GM18517 (cell line): ENCODE data around the gene HECTD4.
"Not testable (repeated sequence)": the region's sequence is repeated elsewhere in the genome, so short reads cannot be mapped to it uniquely, and the experiment has no call there.

Source experiments
- ATAC-seq: cut with Tn5 transposase; IDR thresholded peaks from one replicate; pipeline ENCODE4 v1.9.1; 2021; ENCODE audit warnings: mild to moderate bottlenecking, moderate library complexity; ENCODE audit not compliant: unreplicated experiment

The HECTD4 gene

GRCh38 chr12:112408621-112409020 lies 26.4 kb upstream of the HECTD4 start:
- ATAC-seq, result no peak

GRCh38 chr12:112407683-112408082 lies 25.5 kb upstream of the HECTD4 start:
- not testable (repeated sequence) for ATAC-seq

DNA sequence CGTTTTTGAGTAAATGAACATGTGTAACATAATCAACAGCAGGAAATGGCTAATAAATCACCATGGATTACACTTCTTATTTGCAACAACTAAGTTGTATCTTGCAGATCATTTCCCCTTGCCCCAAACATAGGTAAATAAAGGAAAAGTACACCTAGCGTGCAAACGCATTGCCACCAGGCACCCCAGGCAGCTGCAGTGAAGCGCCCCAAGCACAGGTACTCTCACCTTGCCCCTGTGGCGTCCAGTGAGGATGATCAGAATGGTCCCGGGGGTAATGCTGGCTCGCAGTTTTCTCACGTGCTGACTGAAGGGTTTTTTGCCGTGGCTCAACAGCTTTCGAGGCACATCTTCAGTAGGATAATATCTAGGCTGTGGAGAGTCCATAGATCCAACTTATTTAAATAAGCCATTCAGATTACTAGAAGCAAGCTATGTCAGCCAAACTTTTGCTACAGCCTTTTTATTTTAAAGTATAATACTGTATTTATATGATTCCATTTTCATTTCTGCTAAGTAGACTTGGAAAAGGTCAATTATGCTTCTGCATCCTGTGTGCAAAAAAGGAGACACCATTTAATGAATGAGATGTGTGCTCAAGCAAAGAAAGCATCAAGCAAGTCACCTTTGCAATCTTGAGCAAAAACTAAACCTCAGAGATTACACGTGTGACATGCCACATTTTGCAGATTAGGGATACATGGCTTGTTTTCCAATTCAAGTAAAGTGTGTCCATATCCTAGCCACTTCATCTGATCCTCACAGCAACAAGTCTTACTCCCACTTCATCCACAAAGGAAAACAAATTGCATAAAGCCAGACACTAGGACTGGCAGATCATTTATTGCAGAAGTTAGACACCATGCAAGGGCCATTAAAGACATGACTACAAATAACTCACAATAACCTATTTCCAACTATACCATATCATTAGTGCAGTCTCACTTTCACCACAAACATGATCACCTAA lies 24.6 kb upstream of the HECTD4 start:
- no peak for ATAC-seq

DNA sequence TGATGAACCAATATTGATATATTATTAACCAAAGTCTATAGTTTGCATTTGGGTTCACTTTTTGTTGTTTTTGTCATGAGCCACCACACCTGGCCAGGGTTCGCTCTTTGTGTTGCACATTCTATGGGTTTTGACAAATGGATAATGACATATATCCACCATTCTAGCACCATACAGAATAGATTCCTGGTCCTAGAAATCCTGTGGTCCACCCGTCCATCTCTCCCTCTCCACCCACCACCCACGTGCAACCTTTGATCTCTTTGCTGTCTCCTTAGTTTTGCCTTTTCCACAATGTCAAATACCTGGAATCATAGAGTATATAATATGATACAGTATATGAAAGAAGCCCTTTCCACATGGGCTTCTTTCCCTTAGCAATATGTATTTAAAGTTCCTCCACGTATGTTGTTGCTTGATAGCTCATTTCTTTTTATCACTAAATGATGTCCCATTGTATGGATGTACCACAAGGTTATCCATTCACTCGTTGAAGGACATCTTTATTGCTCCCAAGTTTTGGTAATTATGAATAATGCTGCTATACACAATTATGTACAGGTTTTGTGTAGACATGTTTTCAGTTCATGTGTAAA lies 19.8 kb upstream of the HECTD4 start:
- ATAC-seq, result no peak

- no peak for ATAC-seq
Observed at GRCh38 chr12:112401054-112401453, 18.8 kb upstream of the HECTD4 start.

DNA sequence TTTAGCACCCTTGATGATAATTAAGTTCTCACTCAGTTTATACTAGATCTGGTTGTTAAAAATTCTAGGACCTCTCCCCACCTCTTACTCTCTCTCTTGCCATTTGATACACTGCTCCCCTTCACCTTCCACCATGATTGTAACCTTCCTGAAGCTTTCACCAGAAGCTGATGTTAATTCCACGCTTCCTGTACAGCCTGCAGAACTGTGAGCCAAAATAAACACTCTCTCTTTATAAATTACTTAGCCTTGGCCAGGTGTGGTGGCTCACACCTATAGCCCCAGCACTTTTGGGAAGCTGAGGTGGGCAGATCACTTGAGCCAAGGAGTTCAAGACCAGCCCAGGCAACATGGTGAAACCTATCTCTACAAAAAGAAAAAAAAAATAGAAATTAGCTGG lies 11.1 kb upstream of the HECTD4 start:
- ATAC-seq, result no peak

DNA sequence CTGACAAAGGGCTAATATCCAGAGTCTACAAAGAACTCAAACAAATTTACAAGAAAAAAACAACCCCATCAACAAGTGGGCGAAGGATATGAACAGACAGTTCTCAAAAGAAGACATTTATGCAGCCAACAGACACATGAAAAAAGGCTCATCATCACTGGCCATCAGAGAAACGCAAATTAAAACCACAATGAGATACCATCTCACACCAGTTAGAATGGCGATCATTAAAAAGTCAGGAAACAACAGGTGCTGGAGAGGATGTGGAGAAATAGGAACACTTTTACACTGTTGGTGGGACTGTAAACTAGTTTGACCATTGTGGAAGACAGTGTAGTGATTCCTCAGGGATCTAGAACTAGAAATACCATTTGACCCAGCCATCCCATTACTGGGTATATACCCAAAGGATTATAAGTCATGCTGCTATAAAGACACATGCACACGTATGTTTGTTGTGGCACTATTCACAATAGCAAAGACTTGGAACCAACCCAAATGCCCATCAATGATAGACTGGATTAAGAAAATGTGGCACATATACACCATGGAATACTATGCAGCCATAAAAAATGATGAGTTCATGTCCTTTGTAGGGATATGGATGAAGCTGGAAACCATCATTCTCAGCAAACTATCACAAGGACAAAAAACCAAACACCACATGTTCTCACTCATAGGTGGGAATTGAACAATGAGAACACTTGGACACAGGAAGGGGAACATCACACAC lies 7.9 kb upstream of the HECTD4 start:
- not testable (repeated sequence) for ATAC-seq

DNA sequence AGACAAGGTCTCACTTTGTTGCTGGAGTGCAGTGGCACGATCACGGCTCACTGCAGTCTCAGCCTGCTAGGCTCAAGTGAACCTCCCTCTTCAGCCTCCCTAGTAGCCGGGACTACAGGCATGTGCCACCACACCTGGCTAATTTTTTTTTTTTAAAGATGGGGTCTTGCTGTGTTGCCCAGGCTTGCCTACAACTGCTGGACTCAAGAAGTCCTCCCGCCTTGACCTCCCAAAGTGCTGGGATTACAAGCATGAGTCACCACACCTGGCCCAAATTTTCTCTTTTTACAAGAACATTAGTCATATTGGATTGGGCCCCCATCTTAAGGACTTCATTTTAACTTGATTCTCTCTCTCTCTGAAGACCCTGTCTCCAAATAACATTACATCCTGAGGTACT lies 7.0 kb upstream of the HECTD4 start:
- no peak for ATAC-seq

DNA sequence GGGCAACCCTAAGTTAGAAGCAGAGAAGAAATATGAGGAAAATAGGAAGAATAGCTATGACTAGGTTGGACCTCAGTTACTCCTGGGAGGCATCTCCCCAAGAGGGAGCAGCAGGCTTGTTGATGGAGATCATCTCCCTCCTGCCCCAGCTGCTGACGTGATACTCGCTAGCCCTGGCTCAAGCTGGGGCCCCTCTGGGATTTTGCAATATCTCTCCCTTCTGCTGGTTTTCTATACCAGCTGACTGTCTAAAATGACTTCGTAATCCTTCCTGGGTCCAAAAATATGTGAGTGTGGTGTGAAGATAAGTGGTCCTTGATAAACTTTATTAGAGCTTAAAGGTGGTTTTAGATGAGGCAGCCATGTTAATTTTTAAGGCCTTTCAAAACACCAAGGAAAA lies 4.5 kb upstream of the HECTD4 start:
- ATAC-seq, result no peak

DNA sequence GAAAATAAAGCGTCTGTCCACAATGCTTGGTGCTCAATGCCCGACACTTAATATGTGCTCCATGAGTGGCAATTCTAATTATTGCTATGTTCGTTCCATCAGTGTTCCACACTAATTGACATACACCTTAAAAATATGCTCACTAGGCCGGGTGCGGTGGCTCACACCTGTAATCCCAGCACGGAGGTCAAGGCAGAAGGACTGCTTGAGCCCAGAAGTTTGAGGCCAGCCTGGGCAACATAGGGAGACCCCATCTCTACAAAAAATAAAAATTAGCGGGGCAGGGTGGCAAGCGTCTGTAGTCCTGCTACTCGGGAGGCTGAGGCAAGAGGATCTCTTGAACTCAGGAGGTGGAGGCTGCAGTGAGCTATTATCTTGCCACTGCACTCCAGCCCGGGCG lies 635 bp upstream of the HECTD4 start:
- ATAC-seq, result no peak

GRCh38 chr12:112381406-112381882 lies 787 bp downstream of the HECTD4 start:
- peak; percentile 35 for ATAC-seq

- no peak for ATAC-seq
Observed at GRCh38 chr12:112380663-112381405, 1.4 kb downstream of the HECTD4 start.

GRCh38 chr12:112375105-112375504 lies 7.1 kb downstream of the HECTD4 start:
- ATAC-seq, result no peak

- no peak for ATAC-seq
Observed at GRCh38 chr12:112374166-112374740, 8.0 kb downstream of the HECTD4 start.

GRCh38 chr12:112370868-112371510 lies 11.2 kb downstream of the HECTD4 start:
- no peak for ATAC-seq

DNA sequence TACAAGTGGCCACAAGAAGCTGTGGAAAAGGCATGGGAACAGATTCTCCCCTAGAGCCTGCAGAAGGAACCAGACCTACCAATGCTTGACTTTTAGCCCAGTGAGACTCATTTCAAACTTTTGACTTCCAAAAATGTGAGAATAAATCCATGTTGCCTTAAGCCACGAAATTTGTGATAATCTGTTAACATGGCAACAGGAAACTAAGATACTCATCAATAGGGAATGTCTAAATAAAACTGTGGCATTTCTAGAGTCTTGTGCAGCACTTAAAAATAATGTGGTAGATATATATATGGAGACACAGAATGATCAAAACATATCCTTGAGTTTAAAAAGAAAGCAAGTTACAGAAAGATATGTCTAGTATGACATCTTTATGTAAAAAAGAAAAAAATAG lies 12.0 kb downstream of the HECTD4 start:
- no peak for ATAC-seq

GRCh38 chr12:112368856-112369255 lies 13.4 kb downstream of the HECTD4 start:
- no peak for ATAC-seq

DNA sequence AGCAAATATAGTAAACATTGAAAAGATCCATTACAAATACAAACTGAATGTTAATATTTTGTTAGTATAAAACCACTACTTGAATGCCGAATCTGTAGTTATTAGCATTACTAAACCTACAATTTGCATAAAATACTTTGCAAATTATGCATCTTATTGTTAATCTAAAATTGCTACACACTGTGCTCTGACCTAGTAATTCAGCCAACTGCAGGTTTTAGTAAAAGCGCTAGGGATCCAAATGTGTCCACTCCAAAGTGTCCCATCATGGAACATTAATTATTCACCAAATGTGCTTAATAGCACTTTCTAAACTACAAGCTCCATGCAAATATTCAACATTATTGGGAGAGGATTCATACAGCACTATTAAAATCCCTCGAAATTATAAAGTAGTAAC lies 14.3 kb downstream of the HECTD4 start:
- ATAC-seq, result no peak

- ATAC-seq, result no peak
Observed at GRCh38 chr12:112362310-112362709, 19.9 kb downstream of the HECTD4 start.

- no peak for ATAC-seq
Observed at GRCh38 chr12:112361271-112361670, 21.0 kb downstream of the HECTD4 start.
